Retina (tissue), 1 donor: ENCODE data around the gene TEAD1.

Experiments
- DNase-seq: peaks from one replicate; pipeline ENCODE4 v3.0.0-alpha.2; 2016

The TEAD1 gene

GRCh38 chr11:12845739-12846358, 171.6 kb downstream of the TEAD1 start:
- DNase-seq = peak; percentile 83

GRCh38 chr11:12846786-12847615, 172.8 kb downstream of the TEAD1 start:
- DNase-seq = no peak

DNA sequence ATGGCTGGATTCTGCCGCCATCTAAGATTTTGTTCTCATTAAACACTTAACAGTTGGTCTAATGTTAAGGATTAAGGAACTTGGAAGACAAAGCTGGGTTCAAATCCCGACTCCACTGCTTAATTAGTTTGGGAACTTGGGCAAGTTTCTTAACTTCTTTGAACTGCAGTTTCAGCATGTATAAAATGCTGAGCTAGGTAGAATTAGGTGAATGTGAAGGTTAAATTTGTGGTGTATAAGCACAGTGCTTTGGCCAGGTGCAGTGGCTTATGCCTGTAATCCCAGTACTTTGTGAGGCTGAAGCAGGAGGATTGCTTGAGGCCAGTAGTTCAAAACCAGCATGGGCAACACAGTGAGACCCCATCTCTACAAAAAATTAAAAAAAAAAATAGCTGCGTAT, 174.2 kb downstream of the TEAD1 start:
- DNase-seq = no peak

DNA sequence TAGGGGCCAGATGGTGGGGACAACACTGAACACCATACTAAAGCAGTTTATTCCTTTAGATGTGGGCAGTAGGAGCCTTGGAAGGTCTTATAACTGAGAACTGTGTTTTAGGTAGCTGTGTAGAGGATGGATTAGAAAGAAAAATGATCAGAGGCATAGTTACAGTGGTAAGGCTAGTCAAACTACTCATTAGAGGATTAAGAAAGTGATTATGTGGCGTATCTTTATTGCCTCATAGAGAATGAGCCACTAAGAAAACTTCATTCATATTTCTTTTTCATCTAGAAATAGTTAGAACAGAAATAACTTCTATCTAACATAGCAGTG, 179.1 kb downstream of the TEAD1 start:
- DNase-seq = no peak

DNA sequence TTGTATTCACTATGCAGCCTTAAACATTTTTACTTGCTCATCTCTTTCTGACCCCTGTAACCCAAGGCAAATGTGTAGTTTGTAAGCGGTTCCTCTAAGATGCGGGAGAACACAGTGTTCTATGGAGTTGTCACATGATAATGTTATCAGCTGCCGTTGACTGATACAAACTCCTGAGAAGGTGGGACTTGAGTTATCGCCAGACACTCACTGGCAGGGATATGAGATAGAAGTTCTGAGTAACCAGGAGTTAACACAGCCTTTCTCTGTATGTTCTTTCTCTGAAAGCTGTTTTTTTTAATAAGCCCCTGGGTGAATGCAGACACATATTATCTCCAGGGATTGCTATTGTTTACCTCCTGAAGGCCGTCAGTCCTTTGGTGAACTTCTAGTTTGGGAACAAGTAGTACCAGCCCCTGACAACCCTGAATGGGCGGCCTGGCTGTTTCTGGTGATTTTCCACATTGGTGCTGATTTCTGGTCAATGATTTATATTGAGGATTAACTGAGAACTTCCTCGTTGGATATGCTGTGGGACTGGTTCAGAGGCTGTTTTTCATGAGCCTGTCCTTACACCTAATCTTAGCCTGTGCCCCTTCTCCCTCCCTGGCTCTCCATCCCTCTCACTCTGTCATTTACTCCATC, 179.6 kb downstream of the TEAD1 start:
- no peak for DNase-seq

GRCh38 chr11:12854297-12854661, 180.1 kb downstream of the TEAD1 start:
- no peak for DNase-seq

GRCh38 chr11:12854829-12855228, 180.6 kb downstream of the TEAD1 start:
- DNase-seq = no peak

DNA sequence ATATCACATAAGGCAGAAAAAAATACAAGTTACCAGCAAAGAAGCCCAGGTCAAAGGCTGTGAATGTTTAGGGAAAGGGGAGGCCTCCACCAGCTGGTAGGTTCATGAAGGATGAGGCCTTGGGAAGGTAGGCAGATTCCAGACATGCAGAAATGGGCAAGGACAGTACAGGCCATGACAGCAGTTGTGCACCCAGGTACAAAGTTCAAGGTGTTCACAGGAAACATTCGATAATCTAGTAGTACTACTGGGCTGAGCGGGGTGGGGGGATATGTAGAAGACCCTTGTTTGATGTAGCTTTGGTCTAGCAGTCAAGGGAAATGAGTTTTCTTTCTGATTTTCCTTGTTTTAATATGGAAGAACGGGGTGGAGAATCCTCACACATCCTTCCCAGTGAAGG, 182.1 kb downstream of the TEAD1 start:
- DNase-seq = no peak

DNA sequence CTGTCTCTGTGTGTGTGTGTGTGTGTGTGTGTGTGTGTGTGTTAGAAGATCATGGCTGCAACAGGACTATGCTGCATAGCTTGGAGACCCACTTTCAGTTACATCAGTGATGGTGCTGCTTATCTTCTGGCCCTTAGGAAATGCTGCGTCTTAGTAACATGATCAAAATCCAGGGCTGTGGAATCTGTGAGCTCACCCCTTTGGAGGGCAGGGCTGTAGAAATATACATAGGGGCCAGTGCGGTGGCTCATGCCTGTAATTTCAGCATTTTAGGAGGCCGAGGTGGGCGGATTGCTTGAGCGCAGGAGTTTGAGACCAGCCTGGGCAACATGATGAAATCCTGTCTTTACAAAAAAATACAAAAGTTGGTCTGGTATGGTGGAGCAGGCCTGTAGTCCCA, 183.4 kb downstream of the TEAD1 start:
- DNase-seq = no peak

- no peak for DNase-seq
These were observed 185.8 kb downstream of the TEAD1 start for GRCh38 chr11:12859872-12860657.

GRCh38 chr11:12860827-12861226, 186.6 kb downstream of the TEAD1 start:
- no peak for DNase-seq

- DNase-seq = peak; percentile 73
These were observed 188.7 kb downstream of the TEAD1 start for GRCh38 chr11:12862696-12863469.

DNA sequence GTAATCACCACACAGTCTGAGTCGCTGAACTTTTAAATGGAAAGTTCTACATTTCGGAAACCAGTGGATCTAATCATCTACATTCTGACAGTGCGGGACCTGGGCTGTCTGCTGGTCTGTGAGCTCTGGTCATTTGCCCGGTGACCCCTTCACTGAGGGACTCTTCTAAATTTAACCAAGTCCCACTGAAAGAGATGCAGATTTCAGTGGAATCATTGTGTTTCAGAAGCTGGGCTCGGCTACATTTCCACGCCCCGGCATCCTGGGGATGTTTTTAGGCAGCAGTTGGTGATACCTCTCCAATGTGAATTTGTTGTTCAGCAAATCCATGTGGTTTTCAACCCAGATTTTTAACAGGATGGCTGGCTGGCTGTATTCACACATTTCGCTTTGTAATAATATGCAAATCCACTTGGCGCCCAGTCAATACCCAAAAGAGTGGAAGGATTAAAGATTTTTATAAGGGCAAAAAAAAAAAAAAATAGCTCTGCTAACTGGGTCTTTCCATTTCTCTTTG, 189.4 kb downstream of the TEAD1 start:
- DNase-seq = no peak

GRCh38 chr11:12864316-12865156, 190.3 kb downstream of the TEAD1 start:
- DNase-seq = peak; percentile 60

GRCh38 chr11:12865863-12866595, 191.8 kb downstream of the TEAD1 start:
- DNase-seq = no peak

DNA sequence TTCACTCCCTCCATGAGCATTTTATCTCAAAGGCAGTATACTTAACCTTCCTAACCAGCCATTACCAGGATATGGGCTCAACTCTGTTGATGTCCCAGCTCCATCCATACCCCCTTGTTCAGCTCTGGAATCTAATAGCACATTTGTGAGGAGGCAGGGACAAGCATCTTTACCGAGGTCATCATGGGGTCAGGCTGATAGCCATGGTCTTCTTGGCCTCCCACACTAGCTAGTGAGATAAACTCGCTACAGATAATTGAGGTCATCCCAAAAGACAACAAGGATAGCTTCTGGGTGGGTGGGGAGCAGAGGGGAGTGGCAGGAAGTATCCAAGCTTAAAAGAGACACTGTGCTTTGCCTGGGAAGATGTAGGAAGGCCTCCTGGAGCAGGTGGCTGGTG, 193.3 kb downstream of the TEAD1 start:
- DNase-seq = no peak

DNA sequence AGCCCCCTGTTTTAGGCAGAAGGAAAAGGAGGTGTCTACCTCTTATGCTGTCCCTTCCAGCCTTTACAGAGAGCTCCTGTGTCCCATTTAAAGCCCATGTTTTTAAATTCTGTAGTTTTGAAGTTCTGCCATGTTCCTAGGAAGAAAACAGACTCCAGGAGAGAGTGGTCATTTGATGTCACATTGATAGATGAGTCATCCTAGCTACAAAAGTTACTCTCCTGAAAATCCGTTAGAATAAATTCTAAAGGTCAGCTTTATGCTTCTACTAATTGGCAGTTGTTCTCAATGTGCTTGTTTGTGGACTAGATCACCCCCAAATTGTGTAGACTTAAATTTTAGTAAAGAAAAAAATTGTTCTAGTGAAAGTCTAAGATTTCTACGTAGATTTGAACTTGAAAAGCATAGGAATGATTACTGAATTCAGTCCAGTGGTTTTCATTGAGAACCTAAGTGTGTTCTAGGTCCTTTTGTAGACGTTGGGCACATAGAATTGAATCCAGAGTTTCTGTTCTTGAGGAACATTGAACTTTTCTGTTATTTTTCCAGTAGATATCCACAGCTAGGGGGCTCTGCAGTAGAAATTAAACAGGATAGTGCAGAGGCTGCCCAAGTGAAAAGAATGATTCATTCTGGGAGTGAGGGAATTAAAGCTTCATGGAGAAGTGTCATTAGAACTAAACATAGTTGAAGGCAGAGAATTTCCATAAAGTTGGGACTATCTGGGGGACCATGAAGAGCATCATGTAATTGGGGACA, 194.3 kb downstream of the TEAD1 start:
- DNase-seq = no peak

DNA sequence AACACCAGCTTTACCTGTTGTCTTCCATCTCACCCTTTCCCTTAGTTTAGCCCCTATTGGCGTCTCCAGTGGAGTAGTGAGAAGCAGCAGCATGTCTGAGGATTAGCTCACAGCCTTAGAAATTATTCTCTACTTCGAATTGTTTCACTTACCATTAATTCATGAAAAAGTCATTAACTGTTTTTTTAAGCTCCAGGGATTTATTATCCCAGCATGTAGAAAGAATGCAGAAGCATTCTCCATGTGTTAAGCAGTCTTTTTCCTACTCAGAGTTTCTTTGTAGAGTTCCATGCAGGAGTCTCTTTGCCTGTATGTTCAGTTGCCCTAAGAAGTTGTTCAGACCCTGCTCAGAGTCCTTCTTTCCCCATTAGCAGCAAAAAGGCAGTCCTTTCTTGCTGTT, 197.0 kb downstream of the TEAD1 start:
- DNase-seq = no peak

- DNase-seq = peak; percentile 34
These were observed 197.6 kb downstream of the TEAD1 start for GRCh38 chr11:12871788-12872321.

- DNase-seq = no peak
These were observed 202.1 kb downstream of the TEAD1 start for GRCh38 chr11:12876340-12876739.
